Measurements from ENCODE around the gene SYT10. TPM values are rescaled to one million over a fixed set of nuclear protein-coding genes. Genes with fewer than 3 reads are reported as not detected.

The SYT10 gene
- total RNA-seq, 1 experiment from 2014 or later = not detected

- intact Hi-C loops (cut with micrococcal nuclease) = no loop called here
- Mint-ChIP-seq H3K9me3 (ENCODE audit: unreplicated experiment) (no peaks in the 10 kb centered on the region), H3K4me3 (ENCODE audit: unreplicated experiment) (no peak overlapping the region), H3K4me1 (ENCODE audit: insufficient read depth, unreplicated experiment) (no peaks in the 10 kb centered on the region), H3K27ac (ENCODE audit: low read depth, unreplicated experiment) (no peak overlapping the region), H3K36me3 (ENCODE audit: insufficient read depth, unreplicated experiment) (no peaks in the 10 kb centered on the region), H3K27me3 (ENCODE audit: insufficient read depth, unreplicated experiment) (peaks cover 12% of the 10 kb centered on the region)
- TF ChIP-seq, protein P1, sequence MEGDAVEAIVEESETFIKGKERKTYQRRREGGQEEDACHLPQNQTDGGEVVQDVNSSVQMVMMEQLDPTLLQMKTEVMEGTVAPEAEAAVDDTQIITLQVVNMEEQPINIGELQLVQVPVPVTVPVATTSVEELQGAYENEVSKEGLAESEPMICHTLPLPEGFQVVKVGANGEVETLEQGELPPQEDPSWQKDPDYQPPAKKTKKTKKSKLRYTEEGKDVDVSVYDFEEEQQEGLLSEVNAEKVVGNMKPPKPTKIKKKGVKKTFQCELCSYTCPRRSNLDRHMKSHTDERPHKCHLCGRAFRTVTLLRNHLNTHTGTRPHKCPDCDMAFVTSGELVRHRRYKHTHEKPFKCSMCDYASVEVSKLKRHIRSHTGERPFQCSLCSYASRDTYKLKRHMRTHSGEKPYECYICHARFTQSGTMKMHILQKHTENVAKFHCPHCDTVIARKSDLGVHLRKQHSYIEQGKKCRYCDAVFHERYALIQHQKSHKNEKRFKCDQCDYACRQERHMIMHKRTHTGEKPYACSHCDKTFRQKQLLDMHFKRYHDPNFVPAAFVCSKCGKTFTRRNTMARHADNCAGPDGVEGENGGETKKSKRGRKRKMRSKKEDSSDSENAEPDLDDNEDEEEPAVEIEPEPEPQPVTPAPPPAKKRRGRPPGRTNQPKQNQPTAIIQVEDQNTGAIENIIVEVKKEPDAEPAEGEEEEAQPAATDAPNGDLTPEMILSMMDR (IDR thresholded peaks at IDR 0.05; ENCODE audit: unreplicated experiment) = no peak
- POLR2A ChIA-PET = no interaction called here
- CTCF ChIA-PET = no interaction called here
- BruUV-seq (replicated peaks) = no TSS peak
- DNase-seq (ENCODE audit: unreplicated experiment) = no peak
These were observed 40.7 kb upstream of the SYT10 start for GRCh38 chr12:33480366-33480765.

DNA sequence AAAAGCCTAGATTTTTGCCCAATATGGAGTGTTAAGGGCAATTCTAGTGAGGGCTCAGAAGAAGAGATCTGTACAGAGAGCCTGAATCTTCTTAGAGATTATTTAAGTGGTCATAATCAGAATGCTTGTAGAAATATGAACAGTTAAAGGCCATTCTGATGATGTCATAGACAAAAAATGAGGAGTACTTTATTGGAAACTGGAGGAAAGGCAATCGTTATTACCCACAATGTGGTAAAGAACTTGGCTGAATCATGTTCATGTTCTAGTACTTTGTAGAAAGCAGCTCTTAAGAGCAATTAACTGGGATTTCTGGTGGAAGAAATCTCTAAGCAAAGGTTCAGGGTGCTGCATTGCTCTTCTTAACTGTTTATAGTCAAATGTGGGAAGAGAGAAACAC lies 36.4 kb upstream of the SYT10 start:
- Mint-ChIP-seq H3K4me3 (ENCODE audit: unreplicated experiment) (no peak overlapping the region), H3K27me3 (ENCODE audit: insufficient read depth, unreplicated experiment) (peaks cover 2% of the 10 kb centered on the region), H3K27ac (ENCODE audit: low read depth, unreplicated experiment) (no peak overlapping the region), H3K36me3 (ENCODE audit: insufficient read depth, unreplicated experiment) (no peaks in the 10 kb centered on the region), H3K4me1 (ENCODE audit: insufficient read depth, unreplicated experiment) (no peaks in the 10 kb centered on the region), H3K9me3 (ENCODE audit: unreplicated experiment) (no peaks in the 10 kb centered on the region)
- TF ChIP-seq, protein P1 (IDR thresholded peaks at IDR 0.05; ENCODE audit: unreplicated experiment) = no peak
- DNase-seq (ENCODE audit: unreplicated experiment) = no peak
- BruUV-seq (replicated peaks) = no TSS peak
- POLR2A ChIA-PET = no interaction called here
- intact Hi-C loops (cut with micrococcal nuclease) = no loop called here
- CTCF ChIA-PET = interaction anchor here (0.6 kb wide), 1 partner anchor 53 kb away, joined by 4 read pairs; no protein-coding TSS in a partner anchor

DNA sequence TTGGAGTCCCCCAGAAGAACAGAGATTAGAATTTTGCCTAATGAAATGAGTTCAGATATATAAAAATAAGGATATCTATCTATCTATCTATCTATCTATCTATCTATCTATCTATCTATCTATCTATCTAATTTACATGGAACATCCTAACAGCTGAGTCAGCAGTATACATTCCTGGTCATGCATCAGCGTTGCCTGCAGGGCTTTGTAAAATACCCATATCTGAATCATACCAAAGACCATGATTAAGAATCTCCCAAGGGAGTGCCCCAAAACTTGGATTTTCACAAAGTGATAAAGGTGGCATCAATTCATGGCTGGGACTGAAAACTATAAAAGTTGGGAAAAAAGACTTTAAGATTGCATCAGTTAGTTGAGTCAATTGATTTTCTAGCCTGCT lies 32.7 kb upstream of the SYT10 start:
- intact Hi-C loops (cut with micrococcal nuclease) = no loop called here
- TF ChIP-seq, protein P1 (IDR thresholded peaks at IDR 0.05; ENCODE audit: unreplicated experiment) = no peak
- no peak for DNase-seq (ENCODE audit: unreplicated experiment)
- Mint-ChIP-seq H3K4me3 (ENCODE audit: unreplicated experiment) (no peak overlapping the region), H3K27me3 (ENCODE audit: insufficient read depth, unreplicated experiment) (no peaks in the 10 kb centered on the region), H3K27ac (ENCODE audit: low read depth, unreplicated experiment) (no peak overlapping the region), H3K4me1 (ENCODE audit: insufficient read depth, unreplicated experiment) (no peaks in the 10 kb centered on the region), H3K36me3 (ENCODE audit: insufficient read depth, unreplicated experiment) (no peaks in the 10 kb centered on the region), H3K9me3 (ENCODE audit: unreplicated experiment) (no peaks in the 10 kb centered on the region)
- POLR2A ChIA-PET = no interaction called here
- no TSS peak for BruUV-seq (replicated peaks)
- CTCF ChIA-PET = no interaction called here

- intact Hi-C loops (cut with micrococcal nuclease) = no loop called here
- Mint-ChIP-seq H3K4me1 (ENCODE audit: insufficient read depth, unreplicated experiment) (no peaks in the 10 kb centered on the region), H3K27me3 (ENCODE audit: insufficient read depth, unreplicated experiment) (peaks cover 24% of the 10 kb centered on the region), H3K4me3 (ENCODE audit: unreplicated experiment) (no peak overlapping the region), H3K36me3 (ENCODE audit: insufficient read depth, unreplicated experiment) (no peaks in the 10 kb centered on the region), H3K27ac (ENCODE audit: low read depth, unreplicated experiment) (no peak overlapping the region), H3K9me3 (ENCODE audit: unreplicated experiment) (peaks cover 8% of the 10 kb centered on the region)
- TF ChIP-seq, protein P1 (IDR thresholded peaks at IDR 0.05; ENCODE audit: unreplicated experiment) = no peak
- ChIA-PET POLR2A (no interaction called here), CTCF (no interaction called here)
- BruUV-seq (replicated peaks) = no TSS peak
- DNase-seq (ENCODE audit: unreplicated experiment) = no peak
These were observed 15.5 kb upstream of the SYT10 start for GRCh38 chr12:33455096-33455495.

All from MCF 10A (cell line).